ENCODE results near the gene SLC35B2. TPM values are rescaled to one million over a fixed set of nuclear protein-coding genes. Genes with fewer than 3 reads are reported as not detected.

The SLC35B2 gene
- total and polyA plus RNA-seq, 10 donors, result 17.6 to 30.4 (median 24.0) TPM

DNA sequence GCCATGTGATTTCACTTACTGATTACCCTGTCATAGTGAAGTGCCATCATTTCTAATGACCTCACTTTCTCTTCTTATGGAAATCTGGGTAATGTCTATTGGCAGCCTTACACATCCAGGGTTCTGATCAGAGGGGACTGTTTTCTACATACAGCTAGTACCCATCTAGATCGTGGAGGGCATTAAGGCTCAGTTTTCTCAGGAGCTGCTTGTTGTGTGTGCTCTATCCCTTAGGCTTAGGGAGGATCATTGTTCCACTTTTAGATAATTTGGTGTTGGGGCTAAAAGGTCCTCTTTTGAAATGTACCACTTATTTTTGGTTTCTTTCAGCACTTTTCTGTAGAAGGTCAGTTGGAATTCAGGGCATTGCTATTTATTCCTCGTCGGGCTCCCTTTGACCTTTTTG, 6.6 kb downstream of the SLC35B2 start:
- no peak overlapping the region for H3K4me3 ChIP-seq
- DNase-seq, result no peak

DNA sequence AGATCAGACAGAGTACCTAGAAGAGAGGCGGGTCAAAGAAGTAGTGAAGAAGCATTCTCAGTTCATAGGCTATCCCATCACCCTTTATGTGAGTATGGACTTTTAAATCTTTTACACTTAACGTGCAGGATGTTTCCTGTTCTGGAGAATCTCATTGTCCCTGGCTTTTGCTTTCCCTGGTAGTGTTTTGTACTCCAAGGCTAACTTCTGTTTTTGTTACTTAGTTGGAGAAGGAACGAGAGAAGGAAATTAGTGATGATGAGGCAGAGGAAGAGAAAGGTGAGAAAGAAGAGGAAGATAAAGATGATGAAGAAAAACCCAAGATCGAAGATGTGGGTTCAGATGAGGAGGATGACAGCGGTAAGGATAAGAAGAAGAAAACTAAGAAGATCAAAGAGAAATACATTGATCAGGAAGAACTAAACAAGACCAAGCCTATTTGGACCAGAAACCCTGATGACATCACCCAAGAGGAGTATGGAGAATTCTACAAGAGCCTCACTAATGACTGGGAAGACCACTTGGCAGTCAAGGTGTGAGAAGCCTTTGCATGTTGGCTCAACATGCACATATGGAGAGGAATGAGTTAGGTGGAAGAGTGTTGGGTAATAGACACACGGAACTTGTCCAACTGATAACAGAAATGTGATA, 7.1 kb downstream of the SLC35B2 start:
- TF ChIP-seq POLR2A (IDR thresholded peaks at IDR 0.05), result no peak
- intact Hi-C loops (cut with DNase I; ENCODE audit: low total_unique reads), result no loop called here
- Histone ChIP-seq H3K4me1 (peaks cover 21 to 88% (median 66%) of the 10 kb centered on the region in 6 donors), H3K27ac (peak overlapping the region in 1 of 8 donors; percentile 13), H3K4me3 (no peak overlapping the region), H3K36me3 (peaks cover 10 to 72% (median 68%) of the 10 kb centered on the region in 6 donors), H3K9me3 (no peaks in the 10 kb centered on the region), H3K27me3 (replicated peaks in 1 of 7) (no peaks in the 10 kb centered on the region)
- DNase-seq, result no peak
- 60 to 70% (median 64%) methylated on average over 6 of the region's 6 CpGs for WGBS, 5 donors

More for the DNA sequence above, 6.6 kb downstream of the SLC35B2 start:
- intact Hi-C loops (cut with DNase I; ENCODE audit: low total_unique reads), result no loop called here
- WGBS, 5 donors, result 65 to 88% (median 78%) methylated on average over 3 of the region's 3 CpGs
- H3K36me3 ChIP-seq, result peaks cover 10 to 77% (median 72%) of the 10 kb centered on the region in 6 donors
- H3K27me3 ChIP-seq (replicated peaks in 1 of 7), result no peaks in the 10 kb centered on the region
- H3K27ac ChIP-seq, result peak overlapping the region in 1 of 8 donors; percentile 13
- H3K4me1 ChIP-seq, result peaks cover 20 to 88% (median 67%) of the 10 kb centered on the region in 6 donors
- TF ChIP-seq POLR2AphosphoS5 (IDR thresholded peaks at IDR 0.05), result no peak
- no peaks in the 10 kb centered on the region for H3K9me3 ChIP-seq

DNA sequence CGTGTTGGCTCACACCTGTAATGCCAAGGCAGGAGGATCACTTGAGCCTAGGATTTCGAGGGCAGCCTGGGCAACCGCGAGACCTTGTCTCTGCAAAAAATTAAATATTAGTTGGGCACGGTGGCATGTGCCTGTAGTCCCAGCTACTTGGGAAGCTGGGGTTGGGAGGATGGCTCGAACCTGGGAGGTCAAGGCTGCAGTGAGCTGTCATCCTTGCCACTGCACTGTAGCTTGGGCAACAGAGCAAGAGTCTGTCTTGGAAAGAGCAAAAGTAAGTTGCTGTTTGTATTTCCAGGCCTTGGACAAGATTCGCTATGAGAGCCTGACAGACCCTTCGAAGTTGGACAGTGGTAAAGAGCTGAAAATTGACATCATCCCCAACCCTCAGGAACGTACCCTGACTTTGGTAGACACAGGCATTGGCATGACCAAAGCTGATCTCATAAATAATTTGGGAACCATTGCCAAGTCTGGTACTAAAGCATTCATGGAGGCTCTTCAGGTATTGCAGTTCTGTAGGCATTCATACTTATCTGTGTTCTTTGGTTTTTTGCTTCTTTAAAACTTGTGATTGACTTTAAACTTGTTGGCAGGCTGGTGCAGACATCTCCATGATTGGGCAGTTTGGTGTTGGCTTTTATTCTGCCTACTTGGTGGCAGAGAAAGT, 8.1 kb downstream of the SLC35B2 start:
- Histone ChIP-seq H3K9me3 (no peaks in the 10 kb centered on the region), H3K36me3 (peaks cover 7 to 62% (median 59%) of the 10 kb centered on the region in 6 donors), H3K27ac (peak overlapping the region in 4 of 8 donors; percentile 98 to 99 (median 99)), H3K4me3 (peak overlapping the region in 3 of 8 donors; percentile 73 to 99 (median 99)), H3K27me3 (replicated peaks in 1 of 7) (no peaks in the 10 kb centered on the region), H3K4me1 (peaks cover 21 to 79% (median 57%) of the 10 kb centered on the region in 6 donors)
- DNase-seq, result peak; percentile 70
- intact Hi-C loops (cut with DNase I; ENCODE audit: low total_unique reads), result no loop called here
- TF ChIP-seq POLR2A (IDR thresholded peaks at IDR 0.05) (no peak), POLR2AphosphoS5 (IDR thresholded peaks at IDR 0.05) (no peak), CTCF (IDR thresholded peaks at IDR 0.05 in 8 of 11, conservative IDR thresholded peaks at IDR 0.05 in 3 of 11) (no peak)
- 74 to 84% (median 83%) methylated on average over 9 of the region's 9 CpGs for WGBS, 5 donors

GRCh38 chr6:44248579-44248978, 8.7 kb downstream of the SLC35B2 start:
- Histone ChIP-seq H3K27me3 (replicated peaks in 1 of 7) (no peaks in the 10 kb centered on the region), H3K27ac (peak overlapping the region in 7 of 8 donors; percentile 97 to 99 (median 98)), H3K4me1 (peaks cover 21 to 73% (median 51%) of the 10 kb centered on the region in 6 donors), H3K4me3 (peak overlapping the region; percentile 59 to 99 (median 93)), H3K9me3 (no peaks in the 10 kb centered on the region), H3K36me3 (peaks cover 5 to 56% (median 52%) of the 10 kb centered on the region in 6 donors)
- TF ChIP-seq POLR2AphosphoS5 (IDR thresholded peaks at IDR 0.05) (no peak), POLR2A (IDR thresholded peaks at IDR 0.05) (no peak), CTCF (IDR thresholded peaks at IDR 0.05 in 8 of 11, conservative IDR thresholded peaks at IDR 0.05 in 3 of 11) (no peak)
- WGBS, 5 donors, result 20 to 43% (median 30%) methylated on average over 1 of the region's 1 CpG
- intact Hi-C loops (cut with DNase I; ENCODE audit: low total_unique reads), result no loop called here
- no peak for DNase-seq

All from spleen (tissue), 11 donors.